NCI-H2171 treated with DMSO at 0.1 percent for 48 hours (cell line): ENCODE measurements around the gene EHD3.
A peak's percentile ranks its signal among the peaks of the same experiment; 100 is the strongest.

Source experiments
- DNase-seq: peaks from one replicate; lab custom pipeline; 2025; lab: John Stamatoyannopoulos, UW

The EHD3 gene

GRCh38 chr2:31233741-31234682, at the start of gene EHD3:
TSS of gene EHD3 (plus strand) at chr2:31234152. CDS start at chr2:31234622, 470 bp downstream.
- peak; percentile 57 for DNase-seq

DNA sequence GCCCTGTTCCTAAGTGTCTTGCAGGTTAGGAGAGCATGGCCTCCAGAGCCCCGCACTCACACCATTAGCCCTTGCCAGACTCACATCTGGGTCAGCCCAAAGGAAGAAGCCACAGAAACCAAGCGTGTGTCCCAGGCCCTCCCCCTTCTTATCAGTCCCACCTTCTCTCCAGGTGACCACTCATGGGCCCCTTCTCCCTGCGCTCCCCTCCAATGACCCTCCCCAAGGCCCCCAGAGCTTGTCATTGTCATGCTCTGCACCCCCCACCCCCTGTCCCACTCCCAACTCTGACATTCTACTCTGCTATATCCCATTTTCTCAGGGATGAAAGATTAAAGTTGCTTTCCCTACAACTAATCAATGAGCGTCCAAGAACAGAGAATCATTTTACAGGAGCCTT, 46.8 kb upstream of the EHD3 start:
- no peak for DNase-seq

- no peak for DNase-seq
Measured at GRCh38 chr2:31188131-31188530, 45.8 kb upstream of the EHD3 start.

GRCh38 chr2:31189141-31189540, 44.8 kb upstream of the EHD3 start:
- no peak for DNase-seq

DNA sequence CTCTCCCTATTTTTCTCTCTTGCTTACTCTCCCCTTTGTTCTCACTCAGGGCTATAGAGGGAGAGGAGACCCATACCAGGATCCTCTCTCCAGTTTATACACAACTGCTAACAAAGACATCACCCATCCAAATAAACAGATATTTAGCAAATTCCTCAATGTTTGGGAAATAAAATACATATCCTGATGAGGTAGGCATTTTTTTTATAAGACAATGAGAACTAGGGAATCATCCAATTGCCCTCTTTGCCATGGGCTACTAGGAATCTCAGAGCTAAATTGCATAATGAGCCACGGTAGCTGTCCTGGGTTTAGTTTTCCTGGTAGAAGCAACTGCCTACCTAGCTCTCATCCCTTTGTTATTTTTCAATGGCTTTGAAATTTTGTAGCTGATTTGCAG, 43.8 kb upstream of the EHD3 start:
- no peak for DNase-seq

DNA sequence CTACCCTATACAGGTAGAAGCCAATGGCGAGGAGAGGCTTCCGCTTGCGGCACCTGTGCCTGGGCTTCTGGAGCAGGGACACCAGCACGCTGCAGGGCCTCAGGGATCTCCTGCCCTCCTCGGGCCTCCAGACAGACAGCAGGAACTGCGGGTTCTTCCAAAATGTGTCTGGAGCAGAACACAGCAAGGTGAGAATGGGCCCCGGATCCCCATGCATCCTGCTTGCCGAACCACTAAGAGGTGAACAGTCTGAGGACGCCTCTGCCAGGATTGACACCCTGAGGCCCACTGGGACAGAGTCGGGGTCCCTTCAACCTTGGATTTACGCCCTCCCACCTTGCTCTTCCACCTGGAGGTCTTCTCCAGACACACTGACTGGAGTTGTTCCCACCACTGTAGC, 42.0 kb upstream of the EHD3 start:
- no peak for DNase-seq

- DNase-seq = no peak
Measured at GRCh38 chr2:31192396-31192795, 41.6 kb upstream of the EHD3 start.

GRCh38 chr2:31192851-31193392, 41.0 kb upstream of the EHD3 start:
- DNase-seq = no peak

DNA sequence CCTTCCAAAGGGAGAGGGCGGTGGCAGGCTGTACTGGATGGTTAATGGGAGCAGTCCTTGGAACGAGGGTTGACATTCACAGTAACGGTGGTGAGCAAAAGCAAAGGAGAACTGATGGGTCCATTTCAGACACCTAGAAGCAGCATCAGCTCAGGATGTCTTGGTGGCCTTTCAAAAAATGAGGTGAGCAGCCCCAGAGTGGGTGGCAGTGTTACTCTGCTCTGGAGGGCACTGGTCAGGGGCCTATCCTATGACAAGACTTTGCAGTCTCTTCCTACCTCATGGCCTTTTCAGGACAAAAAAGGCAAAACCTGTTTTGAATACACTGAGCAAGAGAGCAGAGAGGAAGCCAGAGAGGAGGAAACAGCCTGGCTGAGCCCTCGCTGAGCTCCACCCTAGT, 40.1 kb upstream of the EHD3 start:
- no peak for DNase-seq

GRCh38 chr2:31196622-31197021, 37.3 kb upstream of the EHD3 start:
- no peak for DNase-seq

- DNase-seq = no peak
Measured at GRCh38 chr2:31197166-31197565, 36.8 kb upstream of the EHD3 start.

DNA sequence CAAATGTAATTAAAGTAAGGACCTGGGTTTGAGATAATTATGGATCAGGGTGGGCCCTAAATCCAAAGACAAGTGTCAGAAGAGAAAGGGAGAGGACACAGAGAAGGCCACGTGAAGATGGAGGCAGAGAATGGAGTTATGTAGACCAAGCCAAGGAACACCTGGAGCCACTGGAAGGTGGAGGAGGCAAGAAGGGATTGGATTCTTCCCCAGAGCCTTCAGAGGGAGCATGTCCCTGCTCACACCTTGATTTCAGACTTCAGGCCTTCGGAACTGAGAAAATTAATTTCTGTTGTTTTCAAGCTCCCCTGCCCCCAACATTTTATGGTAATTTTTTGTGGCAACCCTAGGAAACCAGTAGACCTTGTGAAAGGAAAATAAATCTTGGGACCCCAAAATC, 36.3 kb upstream of the EHD3 start:
- DNase-seq = no peak

GRCh38 chr2:31199206-31199605, 34.7 kb upstream of the EHD3 start:
- DNase-seq = no peak

DNA sequence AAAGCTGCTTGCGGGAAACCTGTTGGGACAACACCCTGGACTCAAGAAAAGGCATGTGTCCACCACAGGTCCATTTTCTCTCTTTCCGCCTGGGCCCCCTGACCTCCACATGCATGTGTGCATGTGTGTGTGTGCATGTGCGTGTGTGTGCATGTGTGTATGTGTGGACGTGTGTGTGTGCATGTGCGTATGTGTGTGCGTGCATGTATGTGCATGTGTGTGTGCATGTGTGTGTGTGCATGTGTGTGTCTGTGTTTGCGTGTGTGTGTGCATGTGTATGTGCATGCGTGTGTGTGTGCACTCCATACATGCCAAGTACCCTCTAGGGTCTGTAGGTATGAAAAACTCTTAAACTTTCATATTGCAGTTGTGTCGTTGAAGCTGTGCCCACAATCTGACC, 33.0 kb upstream of the EHD3 start:
- no peak for DNase-seq

GRCh38 chr2:31202041-31202440, 31.9 kb upstream of the EHD3 start:
- DNase-seq = no peak

DNA sequence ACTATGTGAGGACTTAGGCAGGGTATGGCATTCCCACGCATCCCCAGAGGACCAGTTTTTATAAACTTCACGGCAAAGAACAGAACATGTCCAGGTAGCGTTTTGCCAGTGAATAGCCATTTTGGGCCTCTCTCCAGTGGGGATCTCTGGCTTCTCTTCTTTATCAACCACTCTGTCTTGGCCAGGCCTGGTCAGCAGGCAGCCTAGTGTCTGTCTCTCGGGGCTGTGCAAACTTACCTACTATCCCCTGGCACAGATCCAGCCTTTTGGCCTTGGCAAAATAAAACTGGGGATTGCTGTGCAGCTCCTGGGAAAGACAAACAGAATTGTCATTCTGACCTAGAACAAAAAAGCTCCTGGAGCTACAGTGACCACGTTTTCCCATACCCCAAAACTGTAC, 31.1 kb upstream of the EHD3 start:
- DNase-seq = no peak

DNA sequence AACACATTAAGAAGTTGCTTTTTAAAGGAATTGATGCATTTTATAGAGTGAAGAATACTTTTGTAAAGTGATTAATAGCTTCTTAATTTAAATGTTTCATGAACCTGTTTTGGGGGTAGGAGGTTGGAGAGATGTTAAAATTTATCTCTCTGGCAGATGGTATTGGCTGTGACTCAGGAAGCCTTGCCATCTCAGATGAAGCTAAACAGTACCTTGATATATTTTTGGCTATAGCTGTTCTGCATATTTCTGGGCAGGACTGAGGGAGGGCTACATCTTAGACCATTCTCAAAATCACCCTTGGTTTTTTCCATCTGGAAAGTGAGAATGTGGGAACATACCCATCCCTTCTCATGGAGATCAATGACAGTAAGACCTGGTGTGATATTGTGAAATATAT, 30.0 kb upstream of the EHD3 start:
- DNase-seq = no peak

DNA sequence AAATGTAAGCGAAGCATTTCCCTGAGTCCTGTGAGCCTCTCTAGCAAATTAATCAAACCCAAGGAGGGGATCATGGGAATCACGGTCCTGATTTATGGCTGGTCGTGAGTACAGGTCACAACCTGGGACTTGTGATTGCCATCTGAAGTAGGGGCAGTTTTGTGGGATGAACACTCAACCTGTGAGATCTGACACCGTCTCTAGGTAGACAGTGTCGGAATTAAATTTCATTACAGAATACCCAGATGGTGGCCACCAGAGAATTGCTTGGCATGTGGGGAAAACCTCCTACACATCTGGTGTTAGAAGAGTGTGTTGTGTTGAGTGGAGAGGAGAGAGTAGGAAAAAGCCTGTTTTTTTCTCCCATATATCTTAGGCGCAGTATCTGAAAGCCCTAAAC, 29.2 kb upstream of the EHD3 start:
- DNase-seq = no peak

- DNase-seq = no peak
Measured at GRCh38 chr2:31205186-31205585, 28.8 kb upstream of the EHD3 start.

- no peak for DNase-seq
Measured at GRCh38 chr2:31205613-31206012, 28.3 kb upstream of the EHD3 start.

GRCh38 chr2:31207790-31208189, 26.2 kb upstream of the EHD3 start:
- DNase-seq = no peak

DNA sequence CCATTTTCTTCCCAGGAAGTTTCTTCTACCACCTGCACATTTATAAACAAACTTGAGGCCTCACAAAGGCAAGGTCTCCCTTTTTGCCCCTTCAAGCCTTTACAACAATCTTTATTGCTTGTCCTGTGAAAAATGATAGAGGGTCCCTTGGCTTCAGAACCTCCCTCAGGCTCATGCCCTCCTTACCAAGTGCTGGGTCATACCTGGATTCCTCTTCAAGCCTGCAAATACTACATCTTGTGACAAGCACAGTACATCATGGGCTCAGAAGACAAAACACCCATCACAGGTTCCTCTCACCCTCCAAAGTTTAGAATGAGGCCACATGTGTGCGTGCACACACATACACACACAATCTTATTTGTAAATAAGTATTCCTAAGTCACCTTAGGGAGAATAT, 25.7 kb upstream of the EHD3 start:
- no peak for DNase-seq

DNA sequence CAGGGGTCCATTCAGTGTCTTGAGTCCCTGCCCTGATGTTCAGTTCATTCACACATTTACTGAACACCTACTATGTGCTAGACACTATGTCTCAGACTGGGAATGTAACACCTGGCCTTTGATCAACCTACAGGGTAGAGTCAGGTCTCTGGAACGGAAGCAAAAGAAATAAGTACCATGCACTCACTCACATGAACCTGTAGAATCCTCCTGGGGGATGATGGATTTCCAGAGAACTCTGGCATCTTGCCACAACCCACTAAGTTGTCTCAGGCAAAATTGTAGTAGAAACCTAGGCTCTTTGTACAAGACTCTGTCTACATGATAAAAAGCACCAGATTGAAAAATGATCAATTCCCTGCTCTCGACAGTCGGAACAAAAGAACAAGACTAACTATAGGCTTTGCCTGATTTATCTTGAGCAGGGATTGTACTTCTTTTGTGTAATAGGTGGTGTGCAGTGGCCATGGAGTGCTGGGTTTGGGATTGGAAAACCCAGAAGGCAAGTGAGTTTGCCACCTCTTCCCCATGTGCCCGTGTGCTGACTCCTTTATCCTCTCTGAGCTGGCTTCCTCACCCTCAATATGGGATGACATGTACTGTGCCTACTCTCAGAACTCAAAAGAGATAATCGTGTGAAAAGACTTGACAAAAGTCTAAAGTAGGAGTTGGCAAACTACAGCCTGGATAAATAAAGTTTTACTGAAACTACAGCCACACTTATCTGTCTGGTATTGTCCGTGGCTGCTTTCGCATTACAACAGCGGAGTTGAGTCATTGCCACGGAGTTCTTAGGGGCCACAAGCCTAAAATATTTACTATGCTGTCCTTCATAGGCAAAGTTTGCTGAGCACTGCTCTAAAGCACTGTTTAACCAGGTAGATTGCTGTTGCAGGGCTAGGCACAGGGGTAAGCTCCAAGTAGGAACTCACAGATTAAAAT, 21.0 kb upstream of the EHD3 start:
- no peak for DNase-seq
